GM19035 (cell line): Measurements from ENCODE around the gene IGSF8.
"Not testable (repeated sequence)": the region's sequence is repeated elsewhere in the genome, so short reads cannot be mapped to it uniquely, and the experiment has no call there.

Experiments used
- ATAC-seq: cut with Tn5 transposase; IDR thresholded peaks from one replicate; pipeline ENCODE4 v1.9.1; 2021; ENCODE audit not compliant: unreplicated experiment

The IGSF8 gene

DNA sequence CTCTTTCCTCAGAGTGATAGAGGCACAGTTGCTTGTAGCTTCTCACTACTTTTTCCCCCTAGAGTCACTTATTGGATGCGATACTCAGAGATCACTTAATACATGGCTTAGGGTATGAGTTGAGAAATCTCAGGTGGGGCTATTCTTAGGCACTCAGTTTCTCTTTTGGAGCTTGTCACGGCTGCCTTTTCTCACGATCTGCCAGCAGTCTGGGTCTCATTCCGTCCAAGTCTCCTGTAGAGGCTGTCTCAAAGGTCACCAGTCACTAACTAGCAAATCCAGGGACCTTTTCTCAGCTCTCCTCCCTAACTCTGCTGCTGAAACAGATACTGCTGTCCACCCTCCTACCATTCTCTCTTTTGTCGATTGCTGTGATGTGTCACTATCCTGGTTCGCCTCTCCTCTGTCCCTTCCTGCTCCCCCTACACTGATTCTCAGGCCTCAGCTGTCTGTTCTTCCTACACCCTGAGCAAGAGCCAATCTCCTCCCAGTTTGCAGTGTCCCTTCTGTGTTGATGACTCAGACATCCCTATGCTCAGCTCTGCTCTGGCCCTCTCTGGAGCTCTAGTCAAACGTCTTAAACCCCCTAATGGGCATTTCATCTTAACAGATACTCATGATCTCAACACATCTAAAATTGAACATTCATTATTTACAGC lies 29.6 kb upstream of the IGSF8 start:
- no peak for ATAC-seq

DNA sequence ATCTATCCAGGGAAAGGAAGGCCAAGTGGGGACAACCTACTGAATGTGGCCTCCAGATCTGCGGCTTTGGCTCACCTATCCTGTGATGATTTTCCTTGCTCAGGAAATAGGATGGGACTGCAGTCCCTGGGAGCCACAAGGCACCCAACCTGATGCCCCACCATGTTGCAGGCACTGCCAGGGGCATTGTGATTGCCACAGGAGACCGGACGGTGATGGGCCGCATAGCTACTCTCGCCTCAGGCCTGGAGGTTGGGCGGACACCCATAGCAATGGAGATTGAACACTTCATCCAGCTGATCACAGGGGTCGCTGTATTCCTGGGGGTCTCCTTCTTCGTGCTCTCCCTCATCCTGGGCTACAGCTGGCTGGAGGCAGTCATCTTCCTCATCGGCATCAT lies 29.0 kb upstream of the IGSF8 start:
- no peak for ATAC-seq

DNA sequence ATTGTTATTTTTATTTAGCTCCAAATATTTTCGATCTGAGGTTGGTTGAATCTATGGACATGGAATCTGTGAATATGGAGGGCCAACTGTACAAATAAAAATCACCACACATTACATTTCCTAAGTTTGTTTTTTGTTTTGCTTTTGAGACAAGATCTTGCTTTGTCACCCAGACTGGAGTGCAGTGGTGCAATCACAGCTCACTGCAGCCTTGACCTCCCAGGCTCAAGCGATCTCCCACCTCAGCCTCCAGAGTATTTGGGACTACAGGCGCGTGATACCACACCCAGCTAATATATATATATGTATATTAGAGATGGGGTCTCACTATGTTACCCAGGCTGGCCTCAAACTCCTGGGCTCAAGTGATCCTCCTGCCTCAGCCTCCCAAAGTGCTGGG lies 27.9 kb upstream of the IGSF8 start:
- not testable (repeated sequence) for ATAC-seq

DNA sequence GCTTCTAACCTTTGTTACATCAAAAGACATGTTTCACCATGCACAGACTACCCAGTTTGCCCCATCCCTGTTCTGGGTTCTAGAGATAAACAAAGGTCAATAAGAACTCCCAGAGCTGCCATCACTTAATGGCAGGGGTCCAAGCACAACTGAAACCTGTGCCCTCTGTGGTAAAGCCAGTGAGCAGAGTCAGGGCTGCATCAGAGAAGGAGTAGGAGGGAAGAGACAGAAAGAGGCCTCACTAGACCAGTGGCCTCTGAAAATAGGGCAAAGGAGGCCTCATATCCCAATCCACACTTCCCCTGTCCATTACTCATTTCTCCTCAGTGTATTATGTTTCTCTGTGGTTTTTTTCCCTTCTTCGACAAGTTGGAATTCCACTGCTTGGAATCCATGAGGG lies 27.3 kb upstream of the IGSF8 start:
- ATAC-seq, result no peak

DNA sequence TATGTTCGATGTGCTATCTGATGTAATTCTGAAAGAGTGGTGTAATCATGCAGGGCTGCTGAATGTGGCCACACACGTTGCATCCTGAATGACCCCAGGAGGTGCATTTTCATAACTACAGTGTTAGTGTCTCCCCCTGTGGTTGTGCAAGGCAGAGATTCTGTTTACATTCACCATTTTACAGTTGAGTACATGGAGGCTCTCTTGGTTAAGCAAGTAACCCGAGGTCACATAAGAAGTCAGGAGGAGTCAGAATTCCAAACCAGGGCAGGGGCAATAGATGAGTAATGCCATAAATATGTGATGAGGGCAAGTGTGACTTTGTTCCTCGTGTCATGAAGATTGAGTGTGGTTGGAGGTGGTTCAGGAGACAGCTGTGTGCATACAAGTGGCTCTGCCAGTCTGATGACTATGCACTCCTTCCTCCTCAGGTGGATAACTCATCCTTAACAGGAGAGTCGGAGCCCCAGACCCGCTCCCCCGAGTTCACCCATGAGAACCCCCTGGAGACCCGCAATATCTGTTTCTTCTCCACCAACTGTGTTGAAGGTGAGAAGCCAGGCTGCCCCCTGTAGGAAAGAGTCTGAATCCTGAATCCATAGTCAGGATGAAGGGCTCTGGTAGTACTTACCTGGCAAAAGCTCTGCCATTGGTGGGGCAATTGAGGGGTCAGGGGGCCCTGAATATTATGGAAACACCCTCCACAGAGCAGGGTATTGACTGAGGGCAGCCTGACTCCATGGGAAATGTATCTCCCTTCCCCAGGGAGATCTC lies 26.5 kb upstream of the IGSF8 start:
- ATAC-seq, result no peak

DNA sequence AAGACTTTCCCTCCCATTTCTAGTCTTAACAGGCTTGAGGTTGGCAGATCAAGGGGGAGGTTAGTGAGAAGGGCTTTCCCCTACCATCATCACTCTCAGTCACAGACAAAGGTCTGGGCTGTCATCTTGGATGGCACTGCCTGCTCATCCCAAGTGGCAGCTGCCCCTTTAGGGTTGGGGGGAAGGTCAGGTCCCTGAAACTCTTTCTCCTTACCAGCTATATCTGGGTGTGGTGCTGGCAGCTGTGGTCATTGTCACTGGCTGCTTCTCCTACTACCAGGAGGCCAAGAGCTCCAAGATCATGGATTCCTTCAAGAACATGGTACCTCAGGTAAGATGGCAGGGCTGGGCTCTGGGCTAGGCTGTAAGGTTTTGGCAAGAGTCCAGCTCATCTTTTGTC lies 25.3 kb upstream of the IGSF8 start:
- ATAC-seq, result no peak

DNA sequence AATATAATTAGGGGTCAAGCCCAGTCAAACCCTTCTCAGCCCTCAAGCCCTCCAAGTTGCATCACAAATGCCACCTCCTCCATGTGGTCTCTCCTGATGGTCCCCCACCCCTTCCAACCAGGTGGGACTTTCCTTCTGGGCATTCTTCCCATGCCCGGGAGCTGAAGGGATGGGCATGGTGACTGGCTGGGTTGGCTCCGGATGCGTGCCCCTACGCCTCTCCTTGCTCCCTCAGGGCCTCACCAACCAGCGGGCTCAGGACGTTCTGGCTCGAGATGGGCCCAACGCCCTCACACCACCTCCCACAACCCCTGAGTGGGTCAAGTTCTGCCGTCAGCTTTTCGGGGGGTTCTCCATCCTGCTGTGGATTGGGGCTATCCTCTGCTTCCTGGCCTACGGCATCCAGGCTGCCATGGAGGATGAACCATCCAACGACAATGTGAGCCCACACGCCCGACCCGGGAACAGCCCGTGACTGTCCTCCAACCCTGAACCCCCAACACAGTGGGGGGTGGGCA lies 24.6 kb upstream of the IGSF8 start:
- ATAC-seq, result no peak

DNA sequence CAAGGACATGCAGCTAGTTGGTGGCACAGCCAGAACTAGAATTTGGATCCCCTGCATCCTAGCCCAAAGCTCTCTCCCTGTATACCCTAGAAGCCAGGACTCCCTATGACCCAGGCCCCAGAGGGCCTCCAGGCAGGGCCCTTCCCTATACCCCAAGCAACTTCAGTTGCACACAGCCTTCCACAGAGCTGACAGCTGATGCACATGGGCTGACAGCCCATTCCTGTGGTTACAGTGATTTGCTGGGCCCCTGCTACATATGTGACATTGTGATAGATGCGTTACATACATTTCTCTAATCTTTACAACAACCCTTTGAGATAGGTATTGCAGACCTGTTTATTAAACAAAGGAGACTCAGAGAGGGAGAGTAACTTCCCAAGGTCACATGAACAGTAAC lies 23.0 kb upstream of the IGSF8 start:
- ATAC-seq, result no peak

DNA sequence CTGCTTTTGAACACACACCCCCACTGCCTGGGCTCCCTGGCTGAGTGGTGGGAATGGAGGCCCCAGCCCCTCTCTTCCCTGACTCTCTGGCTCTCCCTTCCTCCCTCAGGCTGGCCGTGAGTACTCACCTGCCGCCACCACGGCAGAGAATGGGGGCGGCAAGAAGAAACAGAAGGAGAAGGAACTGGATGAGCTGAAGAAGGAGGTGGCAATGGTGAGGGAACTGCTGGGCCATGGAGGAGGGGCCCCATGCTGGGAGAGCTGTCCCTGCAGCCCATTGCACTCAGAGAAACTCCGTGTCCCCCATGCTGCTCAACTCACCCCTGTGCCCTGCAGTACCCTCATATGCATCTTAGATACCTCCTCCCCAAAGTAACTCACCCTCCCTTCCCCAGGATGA lies 22.4 kb upstream of the IGSF8 start:
- no peak for ATAC-seq

DNA sequence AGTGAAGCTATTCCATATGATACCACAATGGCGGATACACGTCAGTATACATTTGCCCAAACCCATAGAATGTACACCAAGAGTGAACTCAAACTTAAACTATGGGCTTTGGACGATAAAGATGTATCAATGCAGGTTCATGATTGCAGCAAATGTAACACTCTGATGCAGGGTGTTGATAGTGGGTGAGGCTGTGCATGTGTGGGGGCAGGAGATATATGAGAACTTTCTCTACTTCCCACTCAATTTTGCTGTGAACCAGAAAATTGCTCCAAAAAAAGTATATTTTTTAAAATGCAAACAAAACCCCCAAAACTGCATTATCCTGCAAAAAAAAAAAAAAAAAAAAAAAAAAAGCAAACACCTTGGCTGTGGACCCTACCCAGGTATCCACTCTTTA lies 20.5 kb upstream of the IGSF8 start:
- ATAC-seq, result no peak

DNA sequence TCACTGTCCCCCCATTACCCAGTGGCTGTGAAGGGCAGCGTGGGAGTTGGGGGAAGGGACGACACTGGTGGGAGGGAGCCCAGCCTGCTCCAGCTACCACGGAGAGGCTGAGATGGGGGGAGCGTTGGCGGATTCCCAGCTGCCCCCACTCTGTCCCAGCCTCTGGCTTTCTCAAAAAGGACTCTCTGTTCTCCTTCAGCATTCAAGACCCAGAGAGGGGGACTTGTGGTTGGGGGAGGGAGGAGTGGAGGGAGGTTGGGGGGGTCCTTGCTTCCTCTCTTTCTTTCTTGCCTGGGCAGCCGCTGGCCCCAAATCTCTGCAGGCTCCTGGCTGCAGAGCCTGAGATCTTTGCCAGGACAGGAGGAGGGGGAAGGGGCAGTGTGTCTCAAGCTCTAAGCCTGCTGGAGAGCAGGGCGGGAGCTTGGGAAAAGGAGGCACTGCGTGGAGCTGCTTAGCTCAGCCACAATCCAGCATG lies 19.3 kb upstream of the IGSF8 start:
- no peak for ATAC-seq

DNA sequence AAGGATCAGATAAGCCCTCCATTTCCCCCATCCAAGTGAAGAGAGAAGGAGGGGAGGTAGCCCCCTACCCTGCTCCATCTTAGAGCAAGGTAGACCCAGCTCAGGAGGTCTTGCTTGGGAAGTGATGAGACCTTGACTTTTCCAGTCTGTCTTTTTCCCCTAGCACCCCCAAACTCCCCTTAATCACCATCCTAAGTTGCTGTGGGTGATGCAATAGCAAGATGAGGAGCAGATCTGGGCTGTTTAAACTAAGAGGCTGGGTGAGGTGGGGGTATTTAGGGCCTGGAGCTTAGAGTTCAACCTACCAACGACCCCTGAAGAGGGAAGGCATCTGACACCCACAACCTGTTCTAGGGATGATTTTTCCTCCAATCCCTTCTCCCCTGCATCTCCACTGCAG lies 18.9 kb upstream of the IGSF8 start:
- ATAC-seq, result no peak

DNA sequence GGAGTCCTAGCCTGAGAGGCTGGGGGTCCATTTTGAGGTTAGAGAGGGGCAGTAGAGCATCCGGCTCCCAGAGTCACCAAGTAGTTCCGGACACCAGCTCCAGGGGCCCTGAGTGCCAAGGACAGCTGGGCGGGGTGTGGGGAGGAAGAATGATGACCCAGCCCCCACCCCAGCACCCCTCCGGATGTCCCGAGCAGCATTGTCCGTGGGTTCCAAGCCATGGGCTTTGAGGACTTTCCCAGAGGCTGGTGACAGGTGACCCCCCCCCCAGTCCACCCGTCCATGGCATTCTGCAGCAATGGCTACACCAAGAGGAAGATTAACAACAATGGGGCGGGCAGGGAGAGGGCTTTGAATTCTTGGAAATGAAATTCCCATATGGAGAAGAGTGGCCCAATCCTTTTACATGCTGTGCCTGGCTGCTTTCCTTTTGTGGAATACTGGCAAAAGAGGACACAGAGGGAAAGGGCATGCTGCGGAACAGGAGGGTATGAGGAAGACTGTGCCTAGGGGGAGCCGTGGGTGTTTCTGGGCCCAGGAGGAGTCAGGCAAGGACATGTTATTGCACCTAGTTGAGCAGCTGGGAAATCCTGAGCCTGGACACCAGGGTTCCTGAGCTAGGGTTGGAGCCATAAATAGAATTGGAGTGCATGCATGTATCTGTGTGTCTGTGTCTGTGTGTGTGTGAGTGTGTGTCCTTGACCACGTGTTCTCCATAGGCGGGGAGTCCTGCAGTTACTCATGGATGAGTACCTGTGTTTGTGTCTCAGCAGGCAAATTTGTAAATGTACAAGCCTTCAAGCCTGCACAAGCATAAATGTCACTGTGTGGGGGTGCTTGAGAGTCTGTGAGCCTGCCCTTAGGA lies 18.1 kb upstream of the IGSF8 start:
- no peak for ATAC-seq

DNA sequence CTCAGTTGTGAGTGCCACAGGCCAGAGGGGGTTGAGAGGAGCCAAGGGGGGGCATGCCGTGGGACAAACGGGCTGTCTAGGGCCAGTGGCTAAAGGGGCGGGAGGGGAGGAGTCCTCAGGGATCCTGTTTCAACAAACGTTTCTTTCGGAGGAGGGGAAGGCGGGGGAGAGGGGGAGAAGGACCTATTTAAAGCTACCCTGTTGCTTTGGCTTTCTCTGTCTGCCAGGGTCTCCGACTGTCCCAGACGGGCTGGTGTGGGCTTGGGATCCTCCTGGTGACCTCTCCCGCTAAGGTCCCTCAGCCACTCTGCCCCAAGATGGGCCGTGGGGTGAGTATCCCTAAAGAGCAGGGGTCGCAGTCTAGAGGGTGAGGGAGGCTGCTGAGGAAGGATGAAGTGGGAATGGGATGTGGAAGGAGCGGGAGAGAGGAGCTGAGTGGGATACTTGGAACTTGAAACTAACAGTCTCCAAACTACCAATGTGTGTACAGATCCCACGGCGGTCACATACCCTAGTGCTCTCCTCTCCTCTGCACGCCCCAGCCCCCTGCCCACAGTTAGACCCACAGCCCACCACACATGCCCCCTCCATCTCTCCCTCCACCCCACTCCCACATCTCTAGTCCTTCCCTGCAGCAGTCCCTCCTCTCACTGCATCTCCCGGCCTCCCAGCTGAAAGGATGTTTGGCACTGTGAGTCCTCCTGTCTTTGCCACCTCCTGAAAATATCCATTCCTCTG lies 17.3 kb upstream of the IGSF8 start, which contains the start of gene ATP1A2:
Gene ATP1A2, plus strand, starts transcription at position 215 of the 738 bp plus-strand sequence. Its CDS starts 103 bp downstream, at position 318.
- no peak for ATAC-seq

DNA sequence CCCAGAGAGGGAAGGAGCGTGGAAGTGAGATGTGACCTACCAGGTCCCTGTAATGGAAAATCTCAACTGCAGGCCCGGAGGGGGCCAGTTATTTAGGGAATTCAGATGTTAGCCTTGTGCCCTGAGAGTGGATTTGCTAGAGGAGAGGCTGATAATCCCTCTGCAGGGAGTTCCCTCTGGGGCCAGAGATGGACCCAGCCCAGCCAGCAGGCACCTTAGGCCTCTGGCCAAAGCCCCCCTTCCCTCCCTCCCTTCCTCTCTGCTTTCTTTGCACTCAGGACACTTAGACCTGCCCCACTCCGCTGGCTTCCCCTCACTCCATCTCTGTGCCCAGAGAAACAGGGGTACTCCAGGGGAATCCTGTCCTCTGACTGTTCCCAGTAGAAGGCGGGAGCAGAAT lies 15.7 kb upstream of the IGSF8 start:
- no peak for ATAC-seq

DNA sequence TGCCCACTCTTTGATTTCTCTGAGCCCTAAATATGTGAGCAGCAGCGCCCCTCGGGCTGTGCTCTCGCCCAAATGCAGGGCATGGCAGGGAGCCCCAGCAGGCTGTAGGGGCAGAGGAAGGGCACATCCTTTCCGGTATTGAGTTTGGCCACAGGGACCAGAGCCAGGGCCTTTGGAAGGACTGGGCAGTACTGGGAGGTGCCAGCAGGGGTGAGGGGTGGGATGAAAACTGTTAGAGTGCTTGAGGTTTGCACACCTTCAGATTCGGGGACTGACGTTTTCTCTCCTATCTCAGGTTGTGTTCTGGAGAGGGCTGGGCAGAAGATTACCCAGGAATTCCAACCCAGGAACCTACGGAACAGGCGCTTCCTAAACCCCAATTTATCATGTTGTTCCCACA lies 15.0 kb upstream of the IGSF8 start:
- no peak for ATAC-seq

DNA sequence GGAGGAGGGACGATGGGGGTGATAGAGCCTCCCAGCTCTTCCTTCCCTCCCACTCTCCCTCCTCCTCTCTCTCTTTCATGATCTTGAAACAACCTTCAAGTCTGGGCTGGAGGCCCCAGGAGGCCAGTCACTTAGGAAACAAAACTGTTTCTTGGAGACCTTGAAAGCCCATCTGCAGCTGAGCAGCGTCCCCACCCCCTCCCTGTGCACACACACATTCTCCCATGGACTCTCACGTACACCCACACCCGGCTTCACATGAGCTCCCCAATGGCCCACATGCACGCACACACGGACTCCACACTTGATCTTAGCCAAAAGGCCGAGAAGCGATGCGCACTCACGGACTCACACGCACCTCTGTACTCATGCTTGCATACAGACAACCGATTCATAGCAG lies 13.9 kb upstream of the IGSF8 start:
- no peak for ATAC-seq

DNA sequence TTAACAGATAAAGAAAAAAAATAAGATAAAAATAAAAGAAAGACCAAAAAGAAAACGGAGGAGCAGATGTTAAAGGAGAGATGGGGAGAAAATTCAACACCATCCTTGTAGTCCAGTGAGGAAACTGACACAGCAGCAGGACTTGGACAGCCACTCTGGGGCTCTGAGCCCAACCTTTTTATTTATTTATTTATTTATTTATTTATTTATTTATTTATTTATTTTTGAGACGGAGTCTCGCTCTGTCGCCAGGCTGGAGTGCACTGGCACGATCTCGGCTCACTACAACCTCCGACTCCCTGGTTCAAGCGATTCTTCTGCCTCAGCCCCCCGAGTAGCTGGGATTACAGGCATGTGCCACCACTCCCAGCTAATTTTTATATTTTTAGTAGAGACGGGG lies 13.0 kb upstream of the IGSF8 start:
- not testable (repeated sequence) for ATAC-seq

DNA sequence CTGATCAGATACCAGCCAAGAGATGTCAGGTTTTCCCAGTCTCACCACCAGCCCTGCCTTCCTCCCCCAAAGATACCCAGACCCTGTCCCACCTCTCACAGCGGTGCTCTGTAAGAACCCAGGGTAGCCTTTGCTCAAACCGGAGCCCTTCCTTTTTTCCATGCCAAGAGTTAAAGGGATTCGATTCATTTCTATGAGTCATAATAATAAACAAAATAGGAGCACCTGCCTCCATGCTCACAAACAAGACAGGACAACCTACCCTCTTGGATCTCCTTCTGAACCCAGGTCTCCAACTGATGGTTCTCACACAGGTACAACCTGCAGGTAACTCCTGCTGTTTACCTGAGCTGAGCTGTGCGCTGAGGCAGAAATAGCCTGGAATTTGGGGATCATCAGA lies 11.3 kb upstream of the IGSF8 start:
- no peak for ATAC-seq

DNA sequence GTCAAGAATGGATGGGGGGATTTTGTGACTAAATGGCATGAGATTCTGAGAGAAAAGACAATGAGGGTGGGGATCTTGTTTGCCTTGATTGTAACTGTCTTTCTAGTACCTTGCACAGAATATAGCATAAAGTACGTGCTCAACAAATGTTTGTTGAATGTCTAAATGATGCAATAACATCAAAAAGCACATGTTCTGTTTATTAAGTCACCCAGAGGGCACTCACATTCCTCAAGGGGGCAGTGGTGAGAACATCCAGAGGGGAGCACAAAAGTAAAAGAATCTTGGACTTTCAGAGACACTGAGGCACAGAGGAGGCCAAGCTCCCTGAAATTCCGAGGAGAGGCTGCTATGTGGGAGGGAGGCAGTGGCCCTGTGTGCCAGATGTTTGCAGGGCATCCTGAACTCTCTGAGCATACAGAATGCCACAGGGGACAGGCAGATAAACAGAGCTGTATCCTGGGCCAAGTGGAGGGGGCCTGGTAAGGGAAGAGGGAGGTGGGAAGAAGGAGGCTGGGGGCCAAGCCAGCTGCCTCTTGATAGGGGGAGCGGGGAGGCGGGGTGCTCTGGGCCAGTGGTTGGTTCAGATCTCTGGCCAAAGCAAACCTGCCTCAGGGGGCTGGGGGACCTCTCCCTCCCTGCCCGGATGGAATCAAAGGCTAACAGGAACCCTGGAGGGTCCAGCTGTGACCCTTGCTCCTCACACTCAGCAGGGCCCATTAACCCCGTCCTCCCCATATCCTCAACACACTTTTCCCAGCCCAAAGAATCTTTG lies 10.7 kb upstream of the IGSF8 start:
- no peak for ATAC-seq
